ENCODE measurements around the gene WBP2.

- no peak for TF ChIP-seq CTCF (IDR thresholded peaks at IDR 0.05 in 2 of 3, conservative IDR thresholded peaks at IDR 0.05 in 1 of 3; ENCODE audit: borderline replicate concordance in 1 of 3, insufficient read depth in 1 of 3, low read depth in 2 of 3, low read length in 2 of 3)
- no peak for TF ChIP-seq ZBTB33 (IDR thresholded peaks at IDR 0.05; ENCODE audit: extremely low read depth, insufficient replicate concordance, low read length)
- TF ChIP-seq MAX (IDR thresholded peaks at IDR 0.05): no peak
- no peak for TF ChIP-seq POLR2A (IDR thresholded peaks at IDR 0.05; ENCODE audit: borderline replicate concordance, extremely low read depth, insufficient read depth, insufficient read length)
- TF ChIP-seq CEBPB (IDR thresholded peaks at IDR 0.05; ENCODE audit: low read depth): no peak
- no peak for TF ChIP-seq ATF3 (IDR thresholded peaks at IDR 0.05)
- no peak for TF ChIP-seq SP1 (IDR thresholded peaks at IDR 0.05; ENCODE audit: low read depth)
- TF ChIP-seq RAD21 (IDR thresholded peaks at IDR 0.05; ENCODE audit: low read depth): no peak
- no peak for TF ChIP-seq EZH2 (IDR thresholded peaks at IDR 0.05)
Observed at GRCh38 chr17:75899767-75900468, 44.8 kb upstream of the WBP2 start.

Measured in HCT116 (cell line).